IPS-15b (cell line): ENCODE measurements around the gene TBRG1.

Source experiments
- H3K27me3 ChIP-seq: one replicate; pipeline ENCODE4 v1.6.1; 2013; ENCODE audit warnings: low read length; ENCODE audit not compliant: control insufficient read depth, insufficient read depth
- H3K36me3 ChIP-seq: one replicate; pipeline ENCODE4 v1.6.1; 2013; ENCODE audit warnings: low read length; ENCODE audit not compliant: control insufficient read depth, insufficient read depth
- H3K4me1 ChIP-seq: one replicate; pipeline ENCODE4 v1.6.1; 2013; ENCODE audit warnings: mild to moderate bottlenecking, low read length; ENCODE audit not compliant: control insufficient read depth, insufficient read depth
- H3K4me3 ChIP-seq: one replicate; pipeline ENCODE4 v1.5.1; 2013; ENCODE audit warnings: low read depth, low read length
- H3K9ac ChIP-seq: one replicate; pipeline ENCODE4 v1.6.1; 2013; ENCODE audit warnings: low read depth, mild to moderate bottlenecking, low read length
- H3K9me3 ChIP-seq: one replicate; pipeline ENCODE4 v1.6.1; 2013; ENCODE audit warnings: mild to moderate bottlenecking, low read length; ENCODE audit not compliant: control insufficient read depth, insufficient read depth

The TBRG1 gene

DNA sequence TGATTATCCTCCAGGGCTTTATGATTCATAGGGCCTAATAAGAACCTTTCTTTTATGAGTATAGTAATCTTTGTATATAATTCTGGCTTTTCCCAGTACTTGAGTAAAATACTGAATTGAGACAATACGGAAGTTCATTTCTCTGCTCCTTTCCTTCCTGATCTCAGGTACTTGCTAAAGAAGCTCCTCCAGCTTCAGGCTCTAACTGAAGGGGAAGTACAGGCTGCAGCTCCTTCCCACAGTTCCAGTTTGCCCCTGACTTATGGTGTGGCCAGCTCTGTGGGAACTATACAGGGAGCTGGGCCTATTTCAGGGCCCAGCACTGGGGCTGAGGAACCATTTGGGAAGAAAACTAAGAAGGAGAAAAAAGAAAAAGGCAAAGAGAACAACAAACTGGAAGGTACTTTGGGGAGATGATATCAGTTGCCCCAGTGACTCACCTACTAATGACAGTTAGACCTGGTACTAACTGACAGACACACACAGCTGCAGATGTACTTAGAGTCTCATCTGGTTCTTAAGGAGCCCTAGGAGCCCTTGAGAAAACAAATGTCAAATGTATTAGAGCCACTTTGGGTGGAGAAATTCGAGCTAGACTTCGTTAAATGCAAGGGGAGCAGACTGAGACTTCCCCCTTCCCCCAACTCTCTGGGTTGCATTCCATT, 3.0 kb downstream of the TBRG1 start:
- no peak overlapping the region for H3K9ac ChIP-seq
- peaks cover 21% of the 10 kb centered on the region for H3K36me3 ChIP-seq

DNA sequence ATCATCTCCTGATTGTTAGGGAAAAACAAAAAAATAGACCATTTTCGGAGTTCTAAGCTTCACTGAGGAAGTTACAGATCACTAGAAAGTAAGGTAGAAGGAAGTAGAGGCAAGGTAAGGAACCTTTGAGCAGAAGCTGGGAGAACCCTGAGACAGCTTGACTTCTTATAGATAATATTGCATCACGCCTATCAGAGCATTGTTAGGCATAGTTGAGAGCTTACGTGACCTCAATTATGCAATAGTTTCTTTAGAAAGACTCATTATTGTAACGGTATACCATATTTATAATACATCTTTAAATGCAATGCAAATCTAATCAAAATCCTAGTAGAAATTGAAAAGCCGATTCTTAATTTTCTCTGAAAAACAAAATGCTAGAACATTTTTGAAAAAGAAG, 4.9 kb downstream of the TBRG1 start:
- no peak overlapping the region for H3K4me3 ChIP-seq
- no peaks in the 10 kb centered on the region for H3K9me3 ChIP-seq
- no peaks in the 10 kb centered on the region for H3K4me1 ChIP-seq
- peaks cover 31% of the 10 kb centered on the region for H3K36me3 ChIP-seq
- H3K9ac ChIP-seq: no peak overlapping the region
- H3K27me3 ChIP-seq: no peaks in the 10 kb centered on the region

More for the DNA sequence above, 3.0 kb downstream of the TBRG1 start:
- Histone ChIP-seq H3K27me3 (no peaks in the 10 kb centered on the region), H3K4me1 (no peaks in the 10 kb centered on the region), H3K9me3 (no peaks in the 10 kb centered on the region), H3K4me3 (no peak overlapping the region)

DNA sequence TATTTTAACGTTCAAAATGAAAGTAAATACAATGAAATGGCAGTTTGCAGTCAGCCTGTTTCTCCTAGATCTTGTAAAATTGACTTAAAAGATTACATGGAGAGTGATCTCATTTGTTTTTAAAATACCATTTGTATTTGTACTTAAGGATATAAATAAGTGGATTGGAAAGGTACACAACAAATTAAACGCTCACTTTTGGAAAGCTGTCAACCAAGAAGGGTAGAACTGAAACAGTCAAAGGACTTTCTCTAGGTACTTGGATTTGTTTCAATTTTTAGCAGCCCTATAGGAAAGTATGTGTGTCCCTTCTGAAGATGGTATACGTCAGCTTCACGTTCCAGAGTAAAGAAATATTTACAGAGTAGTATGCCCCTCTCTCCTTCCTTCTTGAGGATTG, 7.3 kb downstream of the TBRG1 start:
- H3K9ac ChIP-seq: no peak overlapping the region
- no peak overlapping the region for H3K4me3 ChIP-seq
- H3K9me3 ChIP-seq: no peaks in the 10 kb centered on the region
- H3K36me3 ChIP-seq: peaks cover 37% of the 10 kb centered on the region
- no peaks in the 10 kb centered on the region for H3K4me1 ChIP-seq
- no peaks in the 10 kb centered on the region for H3K27me3 ChIP-seq

DNA sequence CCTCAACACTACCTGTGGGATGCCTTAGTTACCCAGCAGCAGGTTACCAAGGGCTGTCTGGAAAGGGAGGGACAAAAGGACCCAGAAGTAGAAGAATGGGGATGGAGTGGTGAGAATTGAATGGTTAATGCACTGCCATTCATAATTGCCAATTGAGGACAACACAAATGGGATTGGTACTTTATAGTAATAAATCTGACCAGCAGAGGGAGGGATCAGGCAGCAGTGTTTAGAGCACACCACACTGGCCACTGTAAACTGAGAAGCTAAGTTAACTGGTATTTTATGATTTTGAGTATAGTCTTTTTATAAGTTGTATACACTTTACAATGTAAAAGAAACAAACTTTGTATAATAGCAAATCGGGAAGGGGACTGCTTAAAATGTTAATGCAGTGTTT, 10.7 kb downstream of the TBRG1 start:
- no peaks in the 10 kb centered on the region for H3K4me1 ChIP-seq
- H3K4me3 ChIP-seq: no peak overlapping the region
- no peaks in the 10 kb centered on the region for H3K9me3 ChIP-seq
- no peaks in the 10 kb centered on the region for H3K27me3 ChIP-seq
- peaks cover 22% of the 10 kb centered on the region for H3K36me3 ChIP-seq
- H3K9ac ChIP-seq: no peak overlapping the region

- Histone ChIP-seq H3K36me3 (peaks cover 14% of the 10 kb centered on the region), H3K9me3 (no peaks in the 10 kb centered on the region), H3K4me1 (no peaks in the 10 kb centered on the region), H3K4me3 (no peak overlapping the region), H3K9ac (no peak overlapping the region), H3K27me3 (no peaks in the 10 kb centered on the region)
Observed at GRCh38 chr11:124635932-124636331, 13.3 kb downstream of the TBRG1 start.

DNA sequence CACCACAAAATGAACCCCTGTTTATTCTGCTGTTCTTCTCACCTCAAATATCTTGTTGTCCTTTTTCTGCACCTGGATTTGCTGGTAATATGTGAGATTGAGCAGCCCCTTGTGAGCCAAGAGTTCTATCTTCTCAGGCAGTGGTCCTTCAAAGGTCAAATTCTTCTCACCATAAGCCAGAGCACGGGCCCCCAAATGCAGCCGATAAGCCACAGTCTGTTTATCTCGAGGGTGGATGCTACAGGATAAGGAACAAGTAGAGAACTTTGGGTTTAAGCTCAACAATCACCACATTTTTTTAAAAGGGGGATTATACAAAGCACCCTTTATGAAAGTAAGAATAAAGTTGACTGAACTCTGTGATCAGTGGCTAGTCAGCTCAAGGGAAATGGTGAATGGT, 15.8 kb downstream of the TBRG1 start:
- H3K9ac ChIP-seq: no peak overlapping the region
- no peaks in the 10 kb centered on the region for H3K36me3 ChIP-seq
- no peaks in the 10 kb centered on the region for H3K4me1 ChIP-seq
- H3K27me3 ChIP-seq: no peaks in the 10 kb centered on the region
- no peaks in the 10 kb centered on the region for H3K9me3 ChIP-seq
- no peak overlapping the region for H3K4me3 ChIP-seq

DNA sequence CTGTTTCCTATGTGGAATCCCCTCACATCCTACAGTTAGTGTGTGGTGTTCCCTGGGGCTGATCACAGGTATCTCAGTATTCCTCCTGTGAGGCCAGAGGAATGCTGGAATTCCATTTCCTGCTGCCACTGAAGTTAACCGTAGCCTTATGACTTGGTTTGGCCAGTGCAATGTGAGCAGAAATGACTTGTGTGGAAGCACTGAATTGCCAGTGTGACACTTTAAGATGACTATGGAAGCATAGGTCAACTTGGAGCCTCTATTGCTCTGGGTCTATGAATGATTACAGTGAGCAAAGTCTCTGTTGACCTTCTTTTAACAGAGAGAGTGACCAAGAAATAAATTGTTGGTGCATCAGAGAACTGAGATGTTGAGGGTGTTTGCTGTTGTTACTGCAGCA, 16.5 kb downstream of the TBRG1 start:
- Histone ChIP-seq H3K9me3 (no peaks in the 10 kb centered on the region), H3K4me3 (no peak overlapping the region), H3K9ac (no peak overlapping the region), H3K36me3 (no peaks in the 10 kb centered on the region), H3K4me1 (no peaks in the 10 kb centered on the region), H3K27me3 (no peaks in the 10 kb centered on the region)

DNA sequence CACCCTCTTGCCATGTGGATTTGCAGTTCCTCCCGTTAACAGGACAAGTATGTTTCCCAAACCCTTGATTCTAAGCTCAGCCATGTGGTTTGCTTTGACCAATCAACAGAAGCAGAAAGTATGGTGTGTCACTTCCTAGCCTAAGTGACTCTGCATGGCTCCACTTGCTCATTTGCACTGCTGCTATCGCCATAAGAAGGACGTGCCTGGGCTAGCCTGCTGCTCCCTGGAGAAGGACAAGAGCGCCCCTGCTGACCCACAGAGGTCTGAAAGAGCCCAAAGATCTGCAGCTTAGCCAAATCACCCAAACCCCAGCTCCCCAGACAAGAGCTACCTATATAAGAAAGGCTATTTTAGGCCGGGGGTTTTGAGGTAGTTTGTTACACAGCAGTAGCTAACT, 18.0 kb downstream of the TBRG1 start:
- H3K9me3 ChIP-seq: no peaks in the 10 kb centered on the region
- H3K27me3 ChIP-seq: no peaks in the 10 kb centered on the region
- no peaks in the 10 kb centered on the region for H3K36me3 ChIP-seq
- no peak overlapping the region for H3K4me3 ChIP-seq
- H3K4me1 ChIP-seq: no peaks in the 10 kb centered on the region
- no peak overlapping the region for H3K9ac ChIP-seq

- Histone ChIP-seq H3K36me3 (no peaks in the 10 kb centered on the region), H3K27me3 (peaks cover 2% of the 10 kb centered on the region), H3K9ac (no peak overlapping the region), H3K9me3 (no peaks in the 10 kb centered on the region), H3K4me1 (no peaks in the 10 kb centered on the region), H3K4me3 (no peak overlapping the region)
Observed at GRCh38 chr11:124642628-124643027, 20.0 kb downstream of the TBRG1 start.

- no peak overlapping the region for H3K4me3 ChIP-seq
- no peaks in the 10 kb centered on the region for H3K36me3 ChIP-seq
- peaks cover 2% of the 10 kb centered on the region for H3K27me3 ChIP-seq
- no peaks in the 10 kb centered on the region for H3K4me1 ChIP-seq
- H3K9ac ChIP-seq: no peak overlapping the region
- no peaks in the 10 kb centered on the region for H3K9me3 ChIP-seq
Observed at GRCh38 chr11:124643042-124643604, 20.5 kb downstream of the TBRG1 start.

DNA sequence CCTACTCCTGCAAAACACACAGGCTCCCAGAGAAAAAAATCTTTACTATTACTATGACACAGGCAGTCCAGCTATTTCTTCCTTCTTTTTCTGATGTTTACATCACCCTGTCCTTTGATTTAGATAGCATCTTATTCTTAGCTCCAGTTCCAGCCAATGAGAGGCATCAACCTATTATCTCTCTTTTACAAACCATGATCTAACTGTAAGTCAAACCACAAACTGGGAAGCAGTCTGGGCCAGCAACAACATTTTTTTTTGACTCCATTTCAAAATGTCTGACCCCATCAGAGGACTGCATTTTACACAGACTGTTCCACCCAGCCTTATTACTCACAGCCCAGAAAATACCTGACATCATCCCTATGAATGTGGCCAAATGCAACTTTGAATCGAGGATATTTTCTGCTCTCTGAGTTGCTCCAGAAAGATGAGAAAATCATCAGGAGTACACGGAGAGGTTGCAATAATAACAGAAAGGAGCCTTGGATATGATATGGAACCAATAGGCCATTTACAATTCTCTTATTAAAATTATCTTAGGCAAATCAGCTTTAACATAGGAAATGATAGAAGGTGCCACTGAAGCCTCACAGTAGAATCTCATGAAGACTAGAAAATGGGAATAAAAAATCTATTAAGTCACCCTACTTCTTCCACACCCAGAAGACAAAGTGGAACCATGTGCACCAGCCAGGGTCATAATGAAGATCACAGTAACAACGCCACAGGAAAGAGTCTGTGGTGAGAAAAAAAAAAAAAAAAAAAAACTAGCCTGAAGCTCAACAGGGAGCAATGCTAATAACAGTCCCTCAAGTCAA, 21.2 kb downstream of the TBRG1 start:
- no peaks in the 10 kb centered on the region for H3K36me3 ChIP-seq
- H3K9me3 ChIP-seq: no peaks in the 10 kb centered on the region
- H3K9ac ChIP-seq: no peak overlapping the region
- no peaks in the 10 kb centered on the region for H3K4me1 ChIP-seq
- H3K4me3 ChIP-seq: no peak overlapping the region
- H3K27me3 ChIP-seq: peaks cover 2% of the 10 kb centered on the region
